Measurements from ENCODE around the gene DGKG.
A peak's percentile ranks its signal among the peaks of the same experiment; 100 is the strongest.

DGKG gene

GRCh38 chr3:186251948-186252619, 110.0 kb downstream of the DGKG start:
- DNase-seq (ENCODE audit: low read depth): no peak
- TF ChIP-seq, protein P1, sequence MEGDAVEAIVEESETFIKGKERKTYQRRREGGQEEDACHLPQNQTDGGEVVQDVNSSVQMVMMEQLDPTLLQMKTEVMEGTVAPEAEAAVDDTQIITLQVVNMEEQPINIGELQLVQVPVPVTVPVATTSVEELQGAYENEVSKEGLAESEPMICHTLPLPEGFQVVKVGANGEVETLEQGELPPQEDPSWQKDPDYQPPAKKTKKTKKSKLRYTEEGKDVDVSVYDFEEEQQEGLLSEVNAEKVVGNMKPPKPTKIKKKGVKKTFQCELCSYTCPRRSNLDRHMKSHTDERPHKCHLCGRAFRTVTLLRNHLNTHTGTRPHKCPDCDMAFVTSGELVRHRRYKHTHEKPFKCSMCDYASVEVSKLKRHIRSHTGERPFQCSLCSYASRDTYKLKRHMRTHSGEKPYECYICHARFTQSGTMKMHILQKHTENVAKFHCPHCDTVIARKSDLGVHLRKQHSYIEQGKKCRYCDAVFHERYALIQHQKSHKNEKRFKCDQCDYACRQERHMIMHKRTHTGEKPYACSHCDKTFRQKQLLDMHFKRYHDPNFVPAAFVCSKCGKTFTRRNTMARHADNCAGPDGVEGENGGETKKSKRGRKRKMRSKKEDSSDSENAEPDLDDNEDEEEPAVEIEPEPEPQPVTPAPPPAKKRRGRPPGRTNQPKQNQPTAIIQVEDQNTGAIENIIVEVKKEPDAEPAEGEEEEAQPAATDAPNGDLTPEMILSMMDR (IDR thresholded peaks at IDR 0.05; ENCODE audit: low read length, missing control alignments): no peak

GRCh38 chr3:186248850-186249249, 113.2 kb downstream of the DGKG start:
- H3K4me3 ChIP-seq (replicated peaks; ENCODE audit: low read depth, low read length): no peak overlapping the region
- TF ChIP-seq, protein P1 (IDR thresholded peaks at IDR 0.05; ENCODE audit: low read length, missing control alignments): no peak
- DNase-seq (ENCODE audit: low read depth): no peak

More at GRCh38 chr3:186251948-186252619, 110.0 kb downstream of the DGKG start:
- no peak overlapping the region for H3K4me3 ChIP-seq (replicated peaks; ENCODE audit: low read depth, low read length)

- TF ChIP-seq, protein P1 (IDR thresholded peaks at IDR 0.05; ENCODE audit: low read length, missing control alignments): no peak
- H3K4me3 ChIP-seq (replicated peaks; ENCODE audit: low read depth, low read length): no peak overlapping the region
- no peak for DNase-seq (ENCODE audit: low read depth)
These were observed 113.9 kb downstream of the DGKG start for GRCh38 chr3:186247821-186248814.

DNA sequence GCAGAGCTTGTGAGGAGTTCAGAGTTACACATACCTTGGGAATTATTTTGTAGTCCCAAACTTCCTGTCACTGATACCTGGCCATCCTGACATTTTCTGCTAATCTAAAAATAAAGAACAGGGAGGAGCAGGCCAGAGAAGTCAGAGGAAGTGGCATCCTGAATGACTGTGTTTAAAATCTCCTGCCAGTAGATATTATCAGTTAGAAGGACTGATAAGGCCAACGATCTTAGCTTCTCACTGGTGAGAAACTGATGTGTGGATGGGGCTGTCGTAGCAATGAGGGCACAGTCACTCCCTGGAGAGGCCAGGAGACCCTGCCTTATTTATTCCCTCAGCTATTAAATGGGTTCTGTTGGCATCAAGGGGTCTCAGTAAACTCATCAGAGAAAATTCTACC, 115.1 kb downstream of the DGKG start:
- no peak for DNase-seq (ENCODE audit: low read depth)
- no peak overlapping the region for H3K4me3 ChIP-seq (replicated peaks; ENCODE audit: low read depth, low read length)
- TF ChIP-seq, protein P1 (IDR thresholded peaks at IDR 0.05; ENCODE audit: low read length, missing control alignments): no peak

- no peak for DNase-seq (ENCODE audit: low read depth)
- no peak overlapping the region for H3K4me3 ChIP-seq (replicated peaks; ENCODE audit: low read depth, low read length)
- TF ChIP-seq, protein P1 (IDR thresholded peaks at IDR 0.05; ENCODE audit: low read length, missing control alignments): no peak
These were observed 118.0 kb downstream of the DGKG start for GRCh38 chr3:186244016-186244415.

DNA sequence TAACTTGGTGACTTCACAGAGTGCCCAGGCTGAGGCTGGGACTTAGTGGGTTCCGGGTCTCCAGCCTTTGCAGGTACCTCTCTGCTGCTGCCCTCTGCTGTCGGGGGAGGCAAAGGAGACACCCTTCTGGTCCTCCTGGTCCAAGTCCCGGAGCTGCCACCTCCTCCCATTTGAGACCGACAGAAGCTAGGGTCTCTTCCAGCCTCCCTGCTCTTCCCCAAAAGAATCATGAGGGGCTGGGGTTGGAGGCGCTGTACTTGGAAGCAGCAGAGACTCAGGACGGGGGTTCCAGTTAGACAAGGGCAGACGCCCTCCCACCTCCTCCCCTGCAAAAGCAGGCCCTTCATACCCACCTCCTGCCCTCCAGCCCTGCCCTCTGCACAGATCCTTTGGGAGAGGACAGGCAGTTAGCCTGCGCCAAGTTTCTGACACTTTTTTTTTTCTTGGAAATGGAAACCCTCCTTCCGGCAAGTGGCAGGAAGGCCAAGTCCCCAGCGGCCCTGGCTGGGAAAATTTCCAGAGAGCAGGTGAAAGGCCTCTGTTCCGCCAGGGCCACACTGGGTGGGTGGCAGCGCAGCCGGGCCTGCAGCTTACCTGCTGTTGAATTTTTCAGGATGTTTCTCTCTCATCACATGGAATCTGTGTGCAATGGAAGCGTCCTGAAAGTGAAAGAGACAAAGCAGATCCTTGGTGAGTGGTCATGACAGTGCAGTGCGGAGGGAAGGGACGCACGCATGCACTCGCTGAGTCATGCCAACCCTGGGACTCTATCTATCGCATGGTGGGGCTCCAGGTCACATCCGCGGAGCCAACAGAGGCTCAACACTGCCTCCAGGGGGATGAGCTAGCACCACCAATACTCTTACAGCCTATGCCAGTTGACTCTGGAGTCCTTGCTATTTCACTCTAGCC, 119.9 kb downstream of the DGKG start:
- DNase-seq (ENCODE audit: low read depth): peak; percentile 75
- TF ChIP-seq, protein P1 (IDR thresholded peaks at IDR 0.05; ENCODE audit: low read length, missing control alignments): peak; percentile 63
- H3K4me3 ChIP-seq (replicated peaks; ENCODE audit: low read depth, low read length): peak overlapping the region; percentile 24

All from fibroblast of pulmonary artery (primary cell).